GM19351 (cell line): ENCODE results near the gene PIR.

Experiments
- ATAC-seq: cut with Tn5 transposase; IDR thresholded peaks from one replicate; pipeline ENCODE4 v1.9.1; 2021; ENCODE audit warnings: mild to moderate bottlenecking, moderate library complexity; ENCODE audit not compliant: unreplicated experiment

Gene PIR

GRCh38 chrX:15356444-15356843 is 136.7 kb downstream of the PIR start:
- ATAC-seq = no peak

GRCh38 chrX:15350329-15350996 is 142.7 kb downstream of the PIR start:
- ATAC-seq = no peak

- peak; percentile 69 for ATAC-seq
These were observed 144.1 kb downstream of the PIR start for GRCh38 chrX:15349046-15349445.

- no peak for ATAC-seq
These were observed 147.2 kb downstream of the PIR start for GRCh38 chrX:15345976-15346375.

- ATAC-seq = no peak
These were observed 149.0 kb downstream of the PIR start for GRCh38 chrX:15344106-15344505.

GRCh38 chrX:15343075-15343476 is 150.1 kb downstream of the PIR start:
- no peak for ATAC-seq

- no peak for ATAC-seq
These were observed 152.3 kb downstream of the PIR start for GRCh38 chrX:15340867-15341266.

- ATAC-seq = no peak
These were observed 157.1 kb downstream of the PIR start for GRCh38 chrX:15336023-15336413.

GRCh38 chrX:15335135-15336022 is 157.8 kb downstream of the PIR start, which contains the start of gene PIGA:
Gene PIGA, minus strand, starts transcription at chrX:15335523. Its CDS starts 3,593 bp downstream, at chrX:15331930.
- peak; percentile 94 for ATAC-seq
